SU-DHL-6 (cell line): ENCODE measurements around the gene ADIPOR2.

Experiments used
- H2AFZ ChIP-seq: fragments of 200-600 bp; sonication (generic); 2 replicates; pipeline ENCODE4 v1.6.1; 2014; ENCODE audit warnings: low read depth, mild to moderate bottlenecking, moderate library complexity, mixed read lengths, antibody characterized with exemption, low read length; ENCODE audit not compliant: severe bottlenecking
- H3F3A ChIP-seq: fragments of 200-600 bp; shearing (Covaris generic); 2 replicates; pipeline ENCODE4 v1.6.0; 2016; ENCODE audit warnings: antibody characterized with exemption, mild to moderate bottlenecking; ENCODE audit not compliant: insufficient read depth
- H3K27ac ChIP-seq: fragments of 200-600 bp; sonication (generic); 2 replicates; pipeline ENCODE4 v1.5.1; 2016; ENCODE audit warnings: low read depth, mild to moderate bottlenecking, low read length, moderate library complexity, mixed read lengths
- H3K27me3 ChIP-seq: fragments of 200-600 bp; sonication (generic), shearing (Covaris generic); 2 replicates; pipeline ENCODE4 v1.6.0; 2014; ENCODE audit warnings: mild to moderate bottlenecking, low read length
- H3K36me3 ChIP-seq: fragments of 200-600 bp; sonication (generic); 2 replicates; pipeline ENCODE4 v1.6.1; 2014; ENCODE audit warnings: mild to moderate bottlenecking, low read length, mixed read lengths
- H3K4me2 ChIP-seq: fragments of 300-600, 200-600 bp; shearing (Covaris generic), sonication (generic); 2 replicates; pipeline ENCODE4 v1.6.0; 2014; ENCODE audit warnings: low read length, low read depth, mild to moderate bottlenecking; ENCODE audit not compliant: poor library complexity, severe bottlenecking
- H3K4me3 ChIP-seq: fragments of 200-600 bp; sonication (generic); 2 replicates; pipeline ENCODE4 v1.5.1; 2014; ENCODE audit warnings: antibody characterized with exemption, low read length, mild to moderate bottlenecking, mixed read lengths; ENCODE audit not compliant: insufficient read depth, poor library complexity, severe bottlenecking
- H3K79me2 ChIP-seq: fragments of 200-600 bp; sonication (generic); 2 replicates; pipeline ENCODE4 v1.6.1; 2014; ENCODE audit warnings: mild to moderate bottlenecking, low read length, moderate library complexity; ENCODE audit not compliant: insufficient read depth
- H3K9ac ChIP-seq: fragments of 200-600 bp; sonication (generic); 2 replicates; pipeline ENCODE4 v1.7.0; 2014; ENCODE audit warnings: mild to moderate bottlenecking, low read length
- H3K9me2 ChIP-seq: fragments of 200-600 bp; sonication (generic); replicated peaks from 2 replicates; pipeline ENCODE4 v1.6.1; 2014; ENCODE audit warnings: low read length; ENCODE audit not compliant: insufficient read depth
- H3K9me3 ChIP-seq: fragments of 200-600 bp; sonication (generic); 2 replicates; pipeline ENCODE4 v1.6.1; 2014; ENCODE audit warnings: low read length, mixed read lengths; ENCODE audit not compliant: insufficient read depth
- H4K20me1 ChIP-seq: fragments of 200-600 bp; sonication (generic); 2 replicates; pipeline ENCODE4 v1.6.1; 2014; ENCODE audit warnings: low read depth, mild to moderate bottlenecking, antibody characterized with exemption, low read length, moderate library complexity, mixed read lengths
- CTCF ChIP-seq: fragments of 200-600 bp; sonication (generic); IDR thresholded peaks from one replicate; pipeline ENCODE4 v1.5.1; 2017; ENCODE audit warnings: antibody characterized with exemption, mild to moderate bottlenecking, low read length, moderate library complexity; ENCODE audit not compliant: insufficient read depth, poor library complexity, severe bottlenecking
- EZH2phosphoT487 ChIP-seq: fragments of 200-600 bp; sonication (generic), shearing (Covaris generic); conservative IDR thresholded peaks from 2 replicates; pipeline ENCODE4 v1.6.1; 2018; ENCODE audit warnings: mild to moderate bottlenecking, antibody characterized with exemption, low read length, moderate library complexity, mixed read lengths

Gene ADIPOR2

GRCh38 chr12:1825382-1826102 lies 134.7 kb downstream of the ADIPOR2 start:
- Histone ChIP-seq H4K20me1 (no peaks in the 10 kb centered on the region), H3K79me2 (no peaks in the 10 kb centered on the region), H3F3A (no peaks in the 10 kb centered on the region), H2AFZ (no peak overlapping the region), H3K9me2 (no peaks in the 10 kb centered on the region), H3K9ac (no peak overlapping the region), H3K36me3 (no peaks in the 10 kb centered on the region), H3K27ac (no peak overlapping the region), H3K9me3 (no peaks in the 10 kb centered on the region), H3K27me3 (no peaks in the 10 kb centered on the region), H3K4me3 (no peak overlapping the region), H3K4me2 (no peak overlapping the region)
- TF ChIP-seq EZH2phosphoT487: no peak
- TF ChIP-seq CTCF: no peak

- H3K4me2 ChIP-seq: no peak overlapping the region
- H3F3A ChIP-seq: no peaks in the 10 kb centered on the region
- no peak overlapping the region for H3K27ac ChIP-seq
- no peaks in the 10 kb centered on the region for H3K9me2 ChIP-seq
- no peaks in the 10 kb centered on the region for H3K79me2 ChIP-seq
- H3K9me3 ChIP-seq: no peaks in the 10 kb centered on the region
- H3K36me3 ChIP-seq: no peaks in the 10 kb centered on the region
- no peak for TF ChIP-seq CTCF
- TF ChIP-seq EZH2phosphoT487: no peak
- H2AFZ ChIP-seq: no peak overlapping the region
- H3K9ac ChIP-seq: no peak overlapping the region
- no peaks in the 10 kb centered on the region for H4K20me1 ChIP-seq
- no peak overlapping the region for H3K4me3 ChIP-seq
- no peaks in the 10 kb centered on the region for H3K27me3 ChIP-seq
Measured at GRCh38 chr12:1826401-1826800, 135.5 kb downstream of the ADIPOR2 start.

DNA sequence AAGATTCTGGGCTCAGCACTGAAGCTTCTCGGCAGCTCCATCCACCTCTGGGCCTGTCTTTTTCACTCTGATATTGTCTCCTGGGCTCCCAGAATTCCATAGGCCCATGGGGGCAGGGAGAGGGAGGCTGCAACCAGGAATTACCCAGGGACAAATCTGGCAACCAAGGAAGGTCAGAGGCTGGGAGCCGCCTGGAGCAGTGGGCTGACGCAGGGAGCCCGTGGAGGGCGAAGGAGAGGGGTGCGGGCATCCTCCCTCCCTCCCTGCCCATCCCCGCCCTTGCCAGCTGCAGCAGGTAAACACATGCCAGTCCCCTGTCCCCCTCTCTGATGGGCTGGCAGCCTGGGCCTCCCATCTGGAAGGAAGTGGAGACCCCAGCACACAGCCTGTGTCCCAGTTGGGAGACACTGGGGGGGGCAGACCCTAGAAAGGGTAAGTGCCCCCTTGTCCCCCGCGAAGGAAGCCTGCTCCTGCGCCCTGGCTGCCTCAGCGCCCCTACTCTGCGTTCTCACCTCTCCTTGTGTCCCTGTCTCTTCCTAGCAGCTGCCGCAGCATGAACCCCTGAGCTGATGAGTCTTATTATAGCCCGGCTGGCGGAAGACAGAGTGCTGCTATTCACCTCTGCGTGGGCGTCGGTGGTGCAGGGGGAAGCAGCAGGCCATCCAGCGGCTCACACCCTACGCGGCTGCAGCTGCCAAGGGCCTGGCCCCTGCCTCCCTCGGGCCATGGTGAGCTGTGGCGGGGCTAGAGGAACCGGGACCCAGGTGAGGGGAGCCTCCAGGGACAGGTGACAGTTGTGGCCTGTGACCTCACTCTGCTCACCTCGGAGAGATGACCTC lies 136.2 kb downstream of the ADIPOR2 start:
- Histone ChIP-seq H4K20me1 (no peaks in the 10 kb centered on the region), H3K9me2 (no peaks in the 10 kb centered on the region), H3K4me2 (no peak overlapping the region), H3K79me2 (no peaks in the 10 kb centered on the region), H3K36me3 (no peaks in the 10 kb centered on the region), H3F3A (no peaks in the 10 kb centered on the region), H3K27ac (no peak overlapping the region), H2AFZ (no peak overlapping the region), H3K27me3 (no peaks in the 10 kb centered on the region), H3K9me3 (no peaks in the 10 kb centered on the region), H3K4me3 (no peak overlapping the region), H3K9ac (no peak overlapping the region)
- TF ChIP-seq EZH2phosphoT487 (no peak), CTCF (no peak)
